CD4-positive, alpha-beta T cell treated with Interferon alpha-2 for 1 hour (primary cell): Measurements from ENCODE around the gene KRTAP12-2.
"Not testable (repeated sequence)": the region's sequence is repeated elsewhere in the genome, so short reads cannot be mapped to it uniquely, and the experiment has no call there.

Experiments
- DNase-seq, 2 donors: peaks; one replicate each; pipeline ENCODE4 v3.0.0-alpha.2; 2020 to 2022

The KRTAP12-2 gene

GRCh38 chr21:44702111-44702972 is 35.6 kb upstream of the KRTAP12-2 start:
- DNase-seq, result no peak

DNA sequence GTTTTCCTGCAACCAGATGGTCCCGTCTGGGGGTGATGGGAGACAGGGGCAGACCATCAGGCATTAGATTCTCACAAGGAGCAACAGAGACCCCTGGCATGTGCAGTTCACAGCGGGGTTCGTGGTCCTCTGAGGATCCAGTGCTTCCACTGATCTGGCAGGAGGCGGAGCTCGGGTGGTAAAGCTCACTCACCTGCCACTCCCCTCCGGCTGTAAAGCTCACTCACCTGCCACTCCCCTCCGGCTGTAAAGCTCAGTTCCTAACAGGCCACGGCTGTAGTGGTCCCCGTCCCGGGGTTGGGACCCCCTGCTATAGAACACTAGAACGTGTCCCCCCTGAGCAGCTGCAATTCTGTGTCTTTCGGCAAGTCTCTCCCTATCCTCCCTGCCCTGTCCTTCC is 34.8 kb upstream of the KRTAP12-2 start:
- DNase-seq, result no peak

DNA sequence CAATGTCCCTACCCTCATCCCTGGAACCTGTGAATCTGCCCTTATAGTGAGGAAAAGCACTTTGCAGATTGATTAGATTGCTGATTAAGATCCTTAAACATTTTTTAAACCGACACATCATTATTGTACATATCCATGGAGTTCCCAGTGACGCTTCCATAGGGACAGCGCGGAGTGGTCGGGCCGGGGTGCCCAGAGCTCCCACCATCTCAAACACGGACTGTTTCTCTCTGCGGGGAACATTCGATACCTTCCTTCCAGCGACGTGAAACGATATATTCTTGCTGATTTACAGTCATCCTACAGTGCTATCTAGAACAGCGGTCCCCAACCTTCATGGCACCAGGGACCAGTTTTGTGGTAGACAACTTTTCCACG is 34.3 kb upstream of the KRTAP12-2 start:
- no peak for DNase-seq

DNA sequence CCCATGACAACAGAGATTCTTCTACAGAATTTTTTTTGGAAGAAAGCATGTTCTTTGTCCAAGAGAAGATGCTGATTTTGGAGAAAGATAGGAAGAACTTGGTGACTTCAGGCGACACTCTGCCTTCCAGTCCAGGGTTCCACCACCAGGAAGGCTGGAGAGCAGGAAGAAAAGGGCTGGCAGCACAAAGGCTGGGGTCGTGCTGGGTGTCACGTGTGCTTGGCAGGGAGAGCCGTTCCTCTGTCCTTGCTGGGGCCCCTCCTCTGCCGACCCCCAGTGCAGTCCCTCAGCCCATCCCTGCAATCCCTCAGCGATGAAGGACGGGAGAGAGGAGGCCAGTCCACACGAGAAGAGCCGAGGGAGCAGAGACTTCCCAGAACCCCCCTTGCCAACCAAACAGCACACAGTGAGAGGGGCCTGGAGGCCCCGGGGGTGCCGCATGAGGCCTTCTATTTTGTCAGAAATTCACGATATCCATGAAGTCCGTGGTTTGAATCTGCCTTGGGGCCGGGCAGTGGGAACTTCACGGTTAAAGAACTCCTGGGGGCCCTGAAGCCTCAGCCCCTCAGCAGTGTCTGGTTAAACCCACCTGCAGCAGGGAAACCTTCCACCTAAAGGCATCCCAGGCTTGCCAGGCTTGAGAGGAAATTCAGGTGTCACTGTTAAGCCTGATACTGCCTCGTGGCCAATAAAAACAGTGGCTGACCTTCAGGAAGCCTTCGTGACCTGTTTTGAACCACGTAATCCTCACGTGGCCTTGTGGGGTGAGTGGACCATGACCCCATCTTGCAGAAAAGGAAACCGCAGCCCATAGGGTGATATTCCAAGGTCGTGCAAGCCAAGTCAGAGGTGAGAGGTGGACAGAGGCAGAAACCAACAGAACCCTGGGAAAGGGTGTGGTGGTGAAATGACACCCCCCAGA is 33.6 kb upstream of the KRTAP12-2 start:
- DNase-seq, result no peak

DNA sequence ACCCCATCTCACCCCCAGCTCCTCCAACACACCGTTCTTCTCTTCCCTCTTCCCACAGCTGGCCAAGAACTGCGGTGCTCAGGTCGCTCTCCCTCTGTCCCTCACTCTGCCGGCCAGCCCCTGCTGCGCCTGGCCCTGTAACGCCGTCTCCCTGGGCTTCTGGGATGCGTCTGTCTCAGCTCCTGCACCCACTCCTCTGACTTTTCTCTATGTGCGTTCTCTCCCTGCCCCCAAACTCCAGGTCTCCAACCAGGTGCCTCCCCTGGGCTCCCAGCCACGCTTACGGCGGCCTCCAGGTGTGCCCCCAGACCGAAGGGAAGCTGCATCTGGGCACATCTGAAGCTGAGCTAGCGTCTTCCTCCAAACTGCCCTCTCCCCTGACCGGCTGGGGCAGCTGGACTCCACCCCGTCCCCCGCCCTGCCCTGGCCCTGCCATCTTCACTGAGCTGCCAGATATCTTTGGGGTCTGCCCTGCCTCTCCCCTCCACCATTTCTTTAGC is 32.8 kb upstream of the KRTAP12-2 start:
- DNase-seq, result no peak

DNA sequence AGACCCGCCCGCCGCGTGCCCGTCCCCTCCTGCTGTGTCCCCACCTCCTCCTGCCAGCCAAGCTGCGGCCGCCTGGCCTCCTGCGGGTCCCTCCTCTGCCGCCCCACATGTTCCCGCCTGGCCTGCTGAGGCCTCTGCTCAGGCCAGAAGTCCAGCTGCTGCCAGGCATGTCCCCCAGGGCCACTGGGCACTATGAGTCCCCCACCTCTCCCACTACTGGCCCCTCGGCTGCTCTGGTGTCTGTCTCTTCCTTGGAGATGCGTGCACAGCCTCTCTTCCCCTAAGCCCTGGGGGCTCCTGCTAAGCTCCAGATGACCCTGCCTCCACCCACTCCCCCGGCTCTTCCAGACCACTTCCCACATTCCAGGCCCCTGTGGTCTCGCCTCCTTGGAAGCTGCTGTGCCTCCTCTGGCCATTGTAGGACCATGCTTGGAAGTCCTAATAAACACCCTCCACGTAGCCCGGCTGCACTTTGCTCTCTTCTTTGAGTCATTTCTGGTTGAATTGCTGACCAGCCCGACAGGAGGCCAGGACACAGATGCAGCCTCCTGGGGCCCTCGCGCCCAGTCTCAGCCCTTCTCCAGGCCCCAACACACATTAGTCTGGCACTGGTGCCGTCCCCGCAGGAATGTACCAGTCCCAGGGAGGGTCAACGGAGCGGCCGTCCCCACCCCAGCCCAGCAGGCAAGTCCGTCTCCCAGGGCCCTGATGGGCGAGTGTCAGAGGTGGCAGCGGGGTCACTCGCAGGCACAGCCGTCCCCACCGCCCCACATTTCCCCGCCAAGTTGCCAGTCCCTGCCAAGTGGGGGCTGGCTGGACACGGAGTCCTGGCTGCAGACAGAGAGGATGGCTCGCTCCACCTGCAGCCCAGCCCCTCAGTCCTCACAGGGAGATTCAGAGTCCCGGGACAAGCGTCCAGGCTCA is 31.3 kb upstream of the KRTAP12-2 start:
- DNase-seq, result no peak

DNA sequence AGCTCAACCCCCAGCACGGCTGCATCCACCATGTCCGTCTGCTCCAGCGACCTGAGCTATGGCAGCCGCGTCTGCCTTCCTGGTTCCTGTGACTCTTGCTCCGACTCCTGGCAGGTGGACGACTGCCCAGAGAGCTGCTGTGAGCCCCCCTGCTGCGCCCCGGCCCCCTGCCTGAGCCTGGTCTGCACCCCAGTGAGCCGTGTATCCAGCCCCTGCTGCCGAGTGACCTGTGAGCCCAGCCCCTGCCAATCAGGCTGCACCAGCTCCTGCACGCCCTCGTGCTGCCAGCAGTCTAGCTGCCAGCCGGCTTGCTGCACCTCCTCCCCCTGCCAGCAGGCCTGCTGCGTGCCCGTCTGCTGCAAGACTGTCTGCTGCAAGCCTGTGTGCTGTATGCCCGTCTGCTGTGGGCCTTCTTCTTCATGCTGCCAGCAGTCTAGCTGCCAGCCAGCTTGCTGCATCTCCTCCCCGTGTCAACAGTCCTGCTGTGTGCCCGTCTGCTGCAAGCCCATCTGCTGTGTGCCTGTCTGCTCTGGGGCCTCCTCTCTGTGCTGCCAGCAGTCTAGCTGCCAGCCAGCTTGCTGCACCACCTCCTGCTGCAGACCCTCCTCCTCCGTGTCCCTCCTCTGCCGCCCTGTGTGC is 30.6 kb upstream of the KRTAP12-2 start, which contains the start of gene KRTAP10-12:
TSS of gene KRTAP10-12 (plus strand) at position 1 of the 639 bp plus-strand sequence. CDS start at position 31, 30 bp downstream.
- not testable (repeated sequence) for DNase-seq

DNA sequence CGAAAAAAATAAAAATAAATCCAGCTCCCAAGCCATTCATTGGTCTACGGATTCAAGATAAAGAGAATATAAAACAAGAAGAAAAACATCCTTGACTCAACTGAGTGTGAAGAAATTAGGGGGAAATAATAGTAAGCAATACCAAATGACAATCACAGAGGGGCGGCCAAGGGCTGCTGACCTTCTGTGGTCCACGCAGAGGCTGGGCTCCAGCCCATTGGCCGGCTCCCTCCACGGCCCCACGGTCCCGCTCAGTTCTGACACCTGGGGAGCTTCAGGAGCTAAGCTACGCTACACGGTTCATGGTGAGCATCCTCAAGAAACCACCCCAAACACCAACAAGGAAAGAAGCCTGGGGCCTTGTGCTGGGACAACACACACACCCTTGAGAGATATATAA is 29.8 kb upstream of the KRTAP12-2 start:
- no peak for DNase-seq

GRCh38 chr21:44695641-44696040 is 28.9 kb upstream of the KRTAP12-2 start:
- no peak for DNase-seq

- no peak for DNase-seq
Observed at GRCh38 chr21:44695184-44695583, 28.5 kb upstream of the KRTAP12-2 start.

- DNase-seq, result no peak
Observed at GRCh38 chr21:44694776-44695175, 28.0 kb upstream of the KRTAP12-2 start.

GRCh38 chr21:44692798-44693512 is 26.2 kb upstream of the KRTAP12-2 start:
- no peak for DNase-seq

- no peak for DNase-seq
Observed at GRCh38 chr21:44691686-44692085, 25.0 kb upstream of the KRTAP12-2 start.

DNA sequence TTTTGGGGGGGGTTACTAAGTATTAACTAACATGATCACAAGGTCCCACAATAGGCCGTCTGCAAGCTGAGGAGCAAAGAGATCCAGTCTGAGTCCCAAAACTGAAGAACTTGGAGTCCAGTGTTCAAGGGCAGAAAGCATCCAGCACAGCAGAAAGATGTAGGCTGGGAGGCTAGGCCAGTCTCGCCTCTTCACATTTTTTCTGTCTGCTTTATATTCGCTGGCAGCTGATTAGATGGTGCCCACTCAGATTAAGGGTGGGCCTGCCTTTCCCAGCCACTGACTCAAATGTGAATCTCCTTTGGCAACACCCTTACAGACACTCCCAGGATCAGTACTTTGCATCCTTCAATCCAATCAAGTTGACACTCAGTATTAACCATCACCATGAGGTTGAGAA is 23.0 kb upstream of the KRTAP12-2 start:
- not testable (repeated sequence) for DNase-seq

DNA sequence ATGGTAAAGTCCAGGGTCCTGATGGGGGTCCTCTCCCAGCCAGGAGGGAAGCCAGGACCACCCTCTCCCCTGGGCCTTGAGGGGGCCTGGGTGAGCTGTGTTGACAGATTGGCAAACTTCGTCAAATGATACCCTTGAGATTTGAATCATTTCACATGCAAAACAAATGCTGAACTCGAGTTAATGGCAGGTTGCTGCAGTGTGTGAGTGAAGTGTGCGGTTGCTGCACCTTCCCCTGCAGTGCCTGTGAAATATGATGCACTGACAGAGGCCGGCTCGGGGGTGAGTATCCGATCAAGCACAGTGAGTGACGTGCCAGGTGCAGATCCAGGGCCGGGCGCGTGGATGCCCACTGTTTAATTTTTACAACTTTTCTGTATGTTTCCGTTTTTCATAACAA is 20.9 kb upstream of the KRTAP12-2 start:
- DNase-seq, result no peak

GRCh38 chr21:44686843-44687561 is 20.3 kb upstream of the KRTAP12-2 start:
- no peak for DNase-seq

- no peak for DNase-seq
Observed at GRCh38 chr21:44686000-44686781, 19.5 kb upstream of the KRTAP12-2 start.

DNA sequence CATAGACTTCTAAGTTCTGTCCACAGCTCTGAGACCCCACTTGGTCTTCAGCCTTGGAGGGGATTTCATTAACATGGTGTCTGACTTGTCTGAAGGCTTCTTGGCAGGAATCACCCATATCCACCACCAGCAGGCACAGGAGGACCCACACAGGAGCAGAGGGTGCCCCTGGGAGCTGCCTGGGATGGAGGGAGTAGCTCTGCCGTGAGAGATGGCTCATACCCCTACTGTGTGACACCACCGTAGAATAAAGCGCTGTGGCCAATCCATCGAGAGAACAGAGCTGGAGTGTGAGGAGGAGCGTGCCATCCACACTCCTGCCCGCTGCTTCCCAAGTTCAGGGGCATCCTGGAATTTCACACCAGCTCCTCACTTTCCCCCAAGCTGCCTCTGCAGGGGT is 18.3 kb upstream of the KRTAP12-2 start:
- DNase-seq, result not testable (repeated sequence)

- DNase-seq, result no peak
Observed at GRCh38 chr21:44684483-44684882, 17.8 kb upstream of the KRTAP12-2 start.

DNA sequence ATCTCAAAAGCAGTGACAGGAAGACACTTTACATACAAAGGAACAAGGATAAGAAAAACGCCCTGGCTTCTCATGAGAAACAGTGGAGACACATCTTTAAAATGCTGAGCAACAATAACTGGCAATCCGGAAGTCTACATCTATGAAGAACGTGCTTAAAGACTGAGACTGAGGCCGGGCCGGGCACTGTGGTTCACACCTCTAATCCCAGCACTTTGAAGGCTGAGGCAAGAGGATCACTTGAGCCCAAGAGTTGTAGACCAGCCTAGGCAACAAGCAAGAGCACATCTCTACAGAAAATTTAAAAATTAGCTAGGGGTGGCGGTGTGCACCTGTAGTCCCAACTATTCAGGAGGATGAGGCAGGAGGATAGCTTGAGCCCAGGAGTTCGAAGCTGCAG is 17.4 kb upstream of the KRTAP12-2 start:
- no peak for DNase-seq
